Stimulated activated CD4-positive, alpha-beta T cell treated with anti-CD3 and anti-CD28 coated beads, Interleukin-12 subunit alpha, Interleukin-12 subunit beta, amount 100 ng/mL, for 24 hours (primary cell): ENCODE results near the gene MRPL32.
"Not testable (repeated sequence)": the region's sequence is repeated elsewhere in the genome, so short reads cannot be mapped to it uniquely, and the experiment has no call there.

ENCODE experiments used
- DNase-seq, 2 experiments: peaks; one replicate each; pipeline ENCODE4 v3.0.0-alpha.2; 2020; ENCODE audit warnings: low read depth in 2 of 2

MRPL32 gene

DNA sequence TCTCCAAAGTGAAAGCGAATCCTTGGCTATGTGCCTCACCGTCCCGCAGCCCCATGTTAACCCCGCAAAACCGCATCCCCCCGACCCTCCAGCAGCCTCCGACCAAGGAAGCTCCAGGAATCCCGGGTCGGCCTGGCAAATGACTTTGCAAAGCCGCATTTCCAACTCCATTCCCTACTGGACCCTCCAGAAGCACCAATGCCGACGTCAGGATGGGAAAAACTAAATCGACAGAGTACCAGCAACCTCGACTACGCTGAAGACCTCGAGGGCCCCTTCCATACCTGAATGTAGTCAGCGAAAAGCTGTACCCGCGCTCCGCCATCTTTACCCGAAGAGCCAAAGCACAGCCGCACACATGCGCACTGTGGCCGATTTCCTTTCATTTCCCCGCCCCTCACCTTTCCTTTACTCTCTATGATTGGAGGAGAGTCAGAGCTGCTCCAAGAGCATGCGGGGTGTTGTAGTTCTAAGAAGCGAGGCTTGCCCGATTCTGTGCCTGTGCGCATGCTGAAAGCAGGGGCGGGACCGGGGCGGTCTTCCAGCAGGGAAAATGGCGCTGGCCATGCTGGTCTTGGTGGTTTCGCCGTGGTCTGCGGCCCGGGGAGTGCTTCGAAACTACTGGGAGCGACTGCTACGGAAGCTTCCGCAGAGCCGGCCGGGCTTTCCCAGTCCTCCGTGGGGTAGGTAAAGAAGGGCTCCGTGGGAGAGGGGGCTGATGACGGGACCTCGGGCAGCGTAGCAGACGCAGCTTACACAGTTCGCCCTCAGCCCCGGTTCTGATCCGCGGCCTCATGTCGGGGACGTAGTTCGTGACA is at the start of gene MRPL32, which contains the start of gene PSMA2:
Gene MRPL32, plus strand, starts transcription at position 543 of the 818 bp plus-strand sequence. Its CDS starts 11 bp downstream, at position 554.
Gene PSMA2, minus strand, starts transcription at position 341 of the 818 bp plus-strand sequence. Its CDS starts 16 bp downstream, at position 325.
- peak; percentile 89 for DNase-seq

DNA sequence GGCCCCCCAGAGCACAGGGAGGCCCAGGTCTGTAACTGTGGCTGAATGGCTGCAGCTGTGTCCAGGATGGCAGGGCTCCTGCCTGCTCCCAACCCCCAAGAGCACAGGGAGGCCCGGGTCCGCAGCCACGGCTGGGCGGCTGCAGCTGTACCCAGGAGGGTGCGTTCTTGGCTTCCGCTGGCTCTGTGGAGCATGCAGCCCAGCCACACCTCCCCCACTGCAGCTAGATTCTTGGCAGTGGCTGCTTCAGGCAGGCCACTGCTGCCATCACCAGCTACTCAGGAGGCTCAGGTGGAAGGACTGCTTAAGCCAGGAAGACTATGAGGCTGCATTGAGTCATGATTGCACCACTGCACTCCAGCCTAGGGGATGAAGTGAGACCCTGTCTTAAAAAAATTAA is 48.2 kb upstream of the MRPL32 start:
- DNase-seq: no peak

GRCh38 chr7:42885183-42885582 is 47.0 kb upstream of the MRPL32 start:
- not testable (repeated sequence) for DNase-seq

DNA sequence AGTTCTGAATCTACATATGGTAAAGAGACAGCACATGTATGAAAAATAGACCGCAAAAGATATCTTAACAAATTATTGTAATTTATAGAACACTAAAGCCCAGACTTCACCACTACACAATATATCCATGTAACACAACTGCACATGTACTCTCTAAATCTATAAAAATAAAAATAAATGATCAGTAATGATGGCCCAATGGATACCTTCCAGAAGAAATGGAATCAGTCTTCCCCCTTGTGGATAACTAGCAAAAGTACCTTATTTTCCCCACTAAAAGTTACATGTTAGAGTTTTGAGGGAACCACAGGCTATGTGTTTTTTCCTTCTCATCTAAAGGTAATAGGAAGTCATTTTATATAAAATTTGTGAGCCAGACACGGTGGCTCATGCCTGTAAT is 46.0 kb upstream of the MRPL32 start:
- no peak for DNase-seq

DNA sequence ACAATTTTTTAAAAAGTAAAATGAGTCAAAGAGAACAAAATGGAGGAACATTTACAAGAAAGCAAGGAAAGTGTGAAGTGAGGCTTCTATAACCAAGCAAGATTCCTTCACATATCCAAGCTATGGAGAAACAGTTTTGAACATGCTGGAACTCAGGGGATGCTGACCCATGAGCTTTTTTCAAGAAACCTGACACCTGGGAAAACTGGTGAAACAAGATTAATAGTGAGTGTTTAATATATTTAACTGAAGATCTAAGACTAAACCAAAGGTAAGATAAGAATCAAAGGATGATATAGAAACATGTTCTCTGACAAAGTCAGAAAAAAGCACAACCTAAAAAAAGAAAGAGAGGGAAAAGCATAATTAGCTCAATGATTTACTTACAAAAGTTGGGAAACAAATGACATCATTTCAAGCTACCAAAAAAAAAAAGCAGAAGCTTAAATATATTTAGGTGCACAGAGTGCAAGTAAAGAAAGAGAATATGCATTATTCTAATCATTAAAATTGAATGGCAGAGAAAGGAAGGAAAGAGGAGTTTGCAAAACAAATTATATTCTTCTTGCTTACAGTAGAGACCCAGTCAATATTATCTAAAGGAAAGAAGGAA is 45.2 kb upstream of the MRPL32 start:
- DNase-seq: no peak

GRCh38 chr7:42893346-42894240 is 38.6 kb upstream of the MRPL32 start:
- DNase-seq: no peak

DNA sequence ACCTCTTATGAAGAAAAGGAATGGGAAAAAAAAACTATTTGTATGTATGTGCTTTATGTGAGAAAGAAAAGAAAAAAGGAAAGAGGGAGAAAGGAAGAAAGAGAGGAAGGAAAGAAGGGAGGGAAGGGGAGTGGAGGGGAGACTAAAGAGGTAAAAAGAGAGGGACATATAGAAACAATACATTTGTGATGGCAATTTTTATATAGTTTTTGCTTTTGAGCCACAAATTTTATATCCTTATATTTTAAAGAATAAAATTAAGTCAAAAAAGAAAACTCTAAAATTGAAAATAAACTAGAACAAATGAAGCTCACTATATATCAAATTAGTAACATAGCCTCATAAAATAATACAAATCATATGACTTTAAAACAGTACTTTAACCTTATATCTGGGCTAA is 31.3 kb upstream of the MRPL32 start:
- no peak for DNase-seq

GRCh38 chr7:42902331-42902730 is 29.8 kb upstream of the MRPL32 start:
- no peak for DNase-seq

GRCh38 chr7:42906181-42906580 is 26.0 kb upstream of the MRPL32 start:
- DNase-seq: no peak

DNA sequence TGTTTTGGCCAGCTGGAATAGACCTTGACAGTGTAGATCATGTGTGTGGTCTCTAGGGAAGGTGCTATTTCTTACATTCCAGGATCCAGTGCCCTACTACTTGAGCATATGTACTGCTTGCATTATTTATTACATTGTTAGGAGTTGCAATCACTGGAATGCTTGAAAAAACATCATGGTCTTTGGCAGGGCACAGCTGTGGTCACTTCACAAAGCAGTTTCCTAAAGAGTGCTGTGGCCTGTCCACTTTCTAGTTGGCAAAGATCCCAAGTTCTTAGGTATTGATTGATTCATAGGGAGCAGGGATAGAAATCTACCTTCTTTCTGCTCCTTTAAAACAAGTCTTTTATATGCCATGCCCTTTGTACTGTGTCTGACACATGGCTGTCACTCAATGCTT is 24.9 kb upstream of the MRPL32 start:
- DNase-seq: no peak

- DNase-seq: no peak
These were observed 21.9 kb upstream of the MRPL32 start for GRCh38 chr7:42910306-42910705.

DNA sequence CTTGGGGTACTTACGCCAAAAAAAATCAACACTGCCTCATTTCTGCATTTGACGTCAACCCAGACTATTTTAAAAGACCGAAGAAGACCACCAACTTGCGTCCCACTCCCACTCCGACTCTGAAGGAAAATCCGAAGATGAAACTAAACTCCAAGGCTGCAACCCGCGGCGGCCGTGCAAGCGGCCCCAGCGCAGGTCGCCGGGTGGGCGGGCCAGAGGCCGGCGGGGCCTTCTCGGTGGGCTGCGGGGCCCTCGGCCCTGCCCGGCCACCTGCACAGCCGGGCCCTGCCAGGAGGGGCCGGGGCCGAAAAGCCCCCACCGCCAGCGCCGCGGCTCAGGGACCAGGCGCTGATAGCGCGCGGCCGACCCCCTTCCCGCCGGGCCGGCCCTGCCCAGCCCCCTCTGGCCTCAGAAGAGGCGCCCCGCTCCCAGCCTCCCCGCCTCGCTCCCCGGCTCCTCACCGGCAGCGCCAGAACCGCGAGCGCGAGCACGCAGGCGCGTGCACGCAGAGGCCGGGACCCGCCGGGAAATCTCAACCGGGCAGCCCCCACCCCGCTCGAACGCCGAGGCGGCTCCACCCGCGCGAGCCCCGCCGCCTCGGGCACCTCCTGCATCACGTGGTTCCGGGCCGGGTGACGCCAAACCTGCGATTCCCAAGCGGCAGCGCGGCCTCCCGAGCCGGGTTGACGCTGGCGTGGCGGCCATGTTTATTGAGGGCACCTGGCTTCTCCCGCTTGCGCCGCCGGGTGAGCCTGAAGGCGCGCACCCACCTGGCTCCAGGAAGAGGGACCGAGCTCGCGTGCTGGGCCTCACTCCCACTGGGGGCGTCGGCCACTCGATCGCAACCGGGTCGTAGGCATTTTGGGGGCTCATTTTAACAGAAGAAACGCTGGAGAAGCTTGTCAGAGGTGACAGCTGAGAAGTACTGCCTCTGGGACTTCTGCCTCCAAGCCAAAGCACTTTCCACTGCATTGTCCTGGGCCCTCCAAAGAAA is 20.4 kb upstream of the MRPL32 start, which contains the start of gene C7orf25:
Gene C7orf25, minus strand, starts transcription at position 617 of the 994 bp plus-strand sequence. CDS start 1,170 bp downstream, outside the sequence.
- DNase-seq: peak; percentile 92 to 93

DNA sequence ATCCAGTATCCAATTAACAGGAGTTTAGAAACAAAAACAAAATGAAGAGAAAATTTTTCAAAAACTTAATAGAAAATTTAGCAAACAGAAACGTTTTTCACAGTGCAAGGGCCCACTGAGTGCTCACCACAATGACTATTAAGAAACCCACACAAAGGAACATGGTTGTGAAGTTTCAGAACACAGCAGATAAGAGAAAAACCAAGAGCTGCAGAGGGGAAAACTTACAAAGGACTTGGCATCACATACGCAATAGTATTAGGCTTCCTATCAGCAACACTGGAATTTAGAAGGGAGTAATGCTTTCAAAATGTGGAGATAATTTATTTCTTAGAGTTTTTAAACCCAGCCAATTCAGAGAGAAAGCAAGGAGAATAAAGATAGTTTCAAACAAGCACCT is 18.6 kb upstream of the MRPL32 start:
- DNase-seq: no peak

DNA sequence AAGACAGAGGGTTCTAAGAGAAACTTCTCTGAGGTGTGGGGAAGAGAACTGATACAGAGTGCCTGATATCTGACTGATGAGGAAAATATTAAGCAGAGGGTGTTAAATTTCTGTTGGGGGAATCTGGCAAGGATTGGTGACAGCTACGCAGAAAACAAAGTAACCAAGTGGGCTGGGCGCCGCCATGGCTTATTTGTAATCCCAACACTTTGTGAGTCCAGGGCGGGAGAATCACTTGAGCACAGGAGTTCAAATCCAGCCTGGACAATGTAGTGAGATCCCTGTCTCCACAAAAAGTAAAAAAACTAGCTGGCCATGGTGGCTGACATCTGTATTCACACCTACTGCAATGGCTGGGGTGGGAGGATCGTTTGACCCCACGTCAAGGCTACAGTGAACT is 18.2 kb upstream of the MRPL32 start:
- no peak for DNase-seq

DNA sequence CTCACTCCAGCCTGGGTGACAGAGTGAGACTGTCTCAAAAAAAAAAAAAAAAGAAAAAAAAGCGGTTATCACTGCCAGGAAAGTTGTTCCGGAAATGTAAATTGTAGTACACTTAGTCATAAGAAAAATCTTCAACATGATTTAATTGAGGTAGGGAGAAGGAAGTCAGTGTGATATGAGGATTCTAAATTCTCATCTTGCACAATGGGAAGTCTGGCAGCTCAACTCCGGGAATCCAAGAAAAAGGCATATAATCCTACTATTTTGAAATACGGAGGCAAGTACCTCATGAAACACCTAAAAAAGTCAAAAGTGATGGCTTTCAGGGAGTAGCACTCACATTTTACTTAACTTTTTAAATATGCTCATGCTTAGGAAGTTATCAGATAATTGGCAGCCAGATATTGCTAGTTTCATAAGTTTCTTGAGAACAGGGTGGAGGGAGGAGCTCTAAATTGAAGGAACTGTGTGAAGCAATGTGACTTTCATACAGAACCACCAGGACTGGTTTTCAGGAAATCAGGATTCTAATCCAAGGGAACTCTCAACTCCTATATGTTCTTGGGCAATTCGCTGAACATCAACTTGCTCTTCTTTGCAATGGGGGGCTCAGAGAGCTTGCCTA is 17.6 kb upstream of the MRPL32 start:
- DNase-seq: no peak

DNA sequence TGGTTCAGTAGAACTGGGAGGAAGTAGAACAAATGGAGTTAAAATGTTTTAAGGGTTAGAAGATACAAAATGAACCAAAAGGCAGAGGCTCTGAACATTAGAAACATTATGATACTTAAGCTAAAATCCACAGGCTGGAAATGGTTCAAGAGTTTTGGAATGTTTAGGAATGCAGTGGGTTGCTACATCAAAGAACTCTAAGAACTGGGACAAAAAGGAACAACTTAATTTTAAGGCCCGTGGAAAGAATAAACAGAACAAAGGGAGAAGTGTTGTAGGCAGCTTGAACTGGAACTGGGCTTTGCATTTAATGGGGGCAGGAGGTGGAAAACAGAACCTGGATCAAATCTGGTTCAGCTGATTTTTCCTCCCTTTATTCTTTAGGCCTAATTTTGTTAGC is 16.8 kb upstream of the MRPL32 start:
- DNase-seq: no peak

DNA sequence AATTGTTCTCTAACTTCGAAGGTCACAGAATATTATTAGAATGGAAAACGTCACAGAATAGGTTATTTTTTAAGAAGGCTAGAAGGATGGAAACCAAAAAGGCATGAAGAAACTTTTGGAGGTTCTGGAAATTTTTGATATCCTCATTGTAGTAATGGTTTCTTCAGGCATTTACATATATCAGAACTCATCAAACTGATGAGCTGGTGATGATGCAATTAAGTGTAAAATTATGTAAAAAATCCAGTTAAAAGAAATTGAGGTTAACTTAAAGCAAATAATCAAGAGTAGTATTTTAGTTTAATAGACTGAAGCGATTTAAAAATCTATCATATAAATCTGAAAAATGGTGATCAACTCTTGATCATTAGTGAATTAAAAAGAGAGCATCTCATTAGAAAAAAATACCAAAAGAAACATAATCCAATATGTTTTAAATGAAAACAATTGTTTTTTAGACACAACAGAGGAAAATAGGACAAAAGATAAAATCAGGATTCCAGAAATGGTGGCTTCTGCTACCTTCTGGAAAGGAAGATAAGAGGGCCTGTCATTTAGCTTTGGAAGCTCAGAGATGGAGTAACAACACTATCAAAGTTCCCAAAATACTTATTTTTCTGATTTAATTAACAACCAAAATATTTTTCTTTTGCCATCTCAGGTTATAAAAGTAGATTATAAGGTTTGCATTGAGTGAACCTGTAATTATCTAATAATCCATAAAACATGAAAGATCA is 10.0 kb upstream of the MRPL32 start:
- no peak for DNase-seq

DNA sequence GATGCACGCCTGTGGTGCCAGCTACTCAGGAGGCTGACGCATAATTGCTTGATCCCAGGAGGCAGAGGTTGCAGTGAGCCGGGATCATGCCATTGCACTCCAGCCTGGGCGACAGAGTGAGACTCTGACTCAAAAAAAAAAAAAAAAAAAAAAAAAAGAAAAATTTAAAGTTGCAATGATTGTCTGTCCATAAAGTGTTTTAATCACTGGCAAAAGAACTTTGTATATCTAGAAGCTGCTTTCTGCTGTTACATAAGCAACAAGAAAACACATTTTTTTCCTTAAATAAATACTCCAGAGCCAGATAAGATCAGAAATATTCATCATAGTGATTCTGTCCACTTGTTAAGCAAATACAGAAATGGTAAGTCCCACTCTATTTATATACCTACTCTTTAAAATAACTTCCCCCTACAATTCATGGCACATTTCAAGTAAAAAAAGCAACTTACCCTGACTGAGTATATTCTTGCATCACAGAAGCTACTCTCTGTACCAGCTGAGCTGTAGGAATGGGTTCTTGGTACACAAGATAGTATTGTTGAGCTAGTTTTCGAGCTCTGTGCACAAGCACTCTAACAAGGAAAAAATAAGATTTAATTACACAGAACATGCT is 7.8 kb upstream of the MRPL32 start:
- DNase-seq: no peak

DNA sequence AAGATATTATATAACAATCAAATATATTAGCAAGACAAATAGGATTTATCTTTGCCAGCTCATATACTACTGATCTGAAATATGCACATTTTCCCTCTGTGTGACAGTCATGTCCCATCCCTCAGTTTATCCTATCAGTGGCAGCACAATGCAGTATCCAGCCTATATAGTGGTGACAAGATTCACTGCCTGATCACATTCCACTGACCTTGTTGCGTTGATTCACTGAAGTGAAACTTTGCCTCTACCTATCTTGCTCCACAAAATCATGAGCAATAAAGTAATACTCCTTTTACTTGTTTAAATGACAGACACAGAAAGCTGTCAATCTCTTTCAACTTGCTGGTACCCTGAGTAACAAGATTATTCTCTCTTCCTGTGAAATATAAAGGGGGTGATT is 6.5 kb upstream of the MRPL32 start:
- no peak for DNase-seq
